SU-DHL-6 (cell line): ENCODE results near the gene MACF1.

Experiments
- CTCF ChIP-seq: fragments of 200-600 bp; sonication (generic); IDR thresholded peaks from one replicate; pipeline ENCODE4 v1.5.1; 2017; ENCODE audit warnings: antibody characterized with exemption, mild to moderate bottlenecking, low read length, moderate library complexity; ENCODE audit not compliant: insufficient read depth, poor library complexity, severe bottlenecking
- EZH2phosphoT487 ChIP-seq: fragments of 200-600 bp; sonication (generic), shearing (Covaris generic); conservative IDR thresholded peaks from 2 replicates; pipeline ENCODE4 v1.6.1; 2018; ENCODE audit warnings: mild to moderate bottlenecking, antibody characterized with exemption, low read length, moderate library complexity, mixed read lengths

GRCh38 chr1:39288735-39289465 lies 84.4 kb downstream of the MACF1 start:
- no peak for TF ChIP-seq CTCF
- TF ChIP-seq EZH2phosphoT487 = no peak
